Stomach smooth muscle (tissue), 2 donors: ENCODE results near the gene MMP7.
A peak's percentile ranks its signal among the peaks of the same experiment; 100 is the strongest.

Experiments used
- H3K27ac ChIP-seq: one replicate; pipeline ENCODE4 v1.7.0; 2013; ENCODE audit warnings: mild to moderate bottlenecking, low read length, inconsistent platforms
- H3K27me3 ChIP-seq, 2 donors: one replicate each; pipeline ENCODE4 v1.7.0; 2013; ENCODE audit warnings: low read length in 2 of 2; ENCODE audit not compliant: insufficient read depth in 2 of 2, control insufficient read depth in 1 of 2
- H3K36me3 ChIP-seq, 2 donors: one replicate each; pipeline ENCODE4 v1.7.0; 2013; ENCODE audit warnings: low read length in 2 of 2; ENCODE audit not compliant: control insufficient read depth in 2 of 2, insufficient read depth in 2 of 2
- H3K4me1 ChIP-seq: one replicate; pipeline ENCODE4 v1.7.0; 2013; ENCODE audit warnings: low read length; ENCODE audit not compliant: control insufficient read depth, insufficient read depth
- H3K4me3 ChIP-seq, 2 donors: one replicate each; pipeline ENCODE4 v1.7.0; 2013; ENCODE audit warnings: low read length in 2 of 2
- H3K9ac ChIP-seq, 2 donors: one replicate each; pipeline ENCODE4 v1.7.0; 2013; ENCODE audit warnings: low read length in 2 of 2, mild to moderate bottlenecking in 1 of 2
- H3K9me3 ChIP-seq, 2 donors: one replicate each; pipeline ENCODE4 v1.7.0; 2013; ENCODE audit warnings: low read length in 2 of 2; ENCODE audit not compliant: control insufficient read depth in 2 of 2
- donor health status: healthy.
- donor health status: Pancreatic carcinoma.

Gene MMP7

GRCh38 chr11:102560555-102561011 is 30.0 kb upstream of the MMP7 start:
- Histone ChIP-seq H3K36me3 (no peaks in the 10 kb centered on the region), H3K4me1 (no peaks in the 10 kb centered on the region), H3K27ac (no peak overlapping the region), H3K9ac (peak overlapping the region in 1 of 2 donors; percentile 22), H3K9me3 (no peaks in the 10 kb centered on the region), H3K4me3 (peak overlapping the region; percentile 36 to 70), H3K27me3 (no peaks in the 10 kb centered on the region)

- Histone ChIP-seq H3K4me3 (no peak overlapping the region), H3K4me1 (no peaks in the 10 kb centered on the region), H3K27ac (no peak overlapping the region), H3K36me3 (no peaks in the 10 kb centered on the region), H3K9ac (no peak overlapping the region), H3K9me3 (no peaks in the 10 kb centered on the region), H3K27me3 (no peaks in the 10 kb centered on the region)
Observed at GRCh38 chr11:102559839-102560238, 29.3 kb upstream of the MMP7 start.

GRCh38 chr11:102555091-102555490 is 24.5 kb upstream of the MMP7 start:
- Histone ChIP-seq H3K27ac (no peak overlapping the region), H3K36me3 (no peaks in the 10 kb centered on the region), H3K9ac (no peak overlapping the region), H3K4me1 (no peaks in the 10 kb centered on the region), H3K9me3 (no peaks in the 10 kb centered on the region), H3K4me3 (no peak overlapping the region), H3K27me3 (no peaks in the 10 kb centered on the region)

- Histone ChIP-seq H3K9ac (no peak overlapping the region), H3K4me3 (no peak overlapping the region), H3K36me3 (no peaks in the 10 kb centered on the region), H3K27ac (no peak overlapping the region), H3K27me3 (no peaks in the 10 kb centered on the region), H3K4me1 (no peaks in the 10 kb centered on the region), H3K9me3 (no peaks in the 10 kb centered on the region)
Observed at GRCh38 chr11:102553835-102554282, 23.3 kb upstream of the MMP7 start.

- H3K4me3 ChIP-seq = no peak overlapping the region
- H3K27ac ChIP-seq = no peak overlapping the region
- H3K9me3 ChIP-seq = no peaks in the 10 kb centered on the region
- no peaks in the 10 kb centered on the region for H3K27me3 ChIP-seq
- no peak overlapping the region for H3K9ac ChIP-seq
- no peaks in the 10 kb centered on the region for H3K4me1 ChIP-seq
- no peaks in the 10 kb centered on the region for H3K36me3 ChIP-seq
Observed at GRCh38 chr11:102552447-102553194, 22.1 kb upstream of the MMP7 start.

GRCh38 chr11:102552020-102552419 is 21.5 kb upstream of the MMP7 start:
- no peaks in the 10 kb centered on the region for H3K4me1 ChIP-seq
- H3K9ac ChIP-seq = no peak overlapping the region
- no peak overlapping the region for H3K27ac ChIP-seq
- H3K4me3 ChIP-seq = no peak overlapping the region
- H3K9me3 ChIP-seq = no peaks in the 10 kb centered on the region
- H3K36me3 ChIP-seq = no peaks in the 10 kb centered on the region
- H3K27me3 ChIP-seq = no peaks in the 10 kb centered on the region

GRCh38 chr11:102551169-102551781 is 20.7 kb upstream of the MMP7 start:
- no peaks in the 10 kb centered on the region for H3K4me1 ChIP-seq
- H3K27ac ChIP-seq = no peak overlapping the region
- H3K27me3 ChIP-seq = no peaks in the 10 kb centered on the region
- no peak overlapping the region for H3K4me3 ChIP-seq
- no peak overlapping the region for H3K9ac ChIP-seq
- no peaks in the 10 kb centered on the region for H3K36me3 ChIP-seq
- no peaks in the 10 kb centered on the region for H3K9me3 ChIP-seq

GRCh38 chr11:102546923-102547471 is 16.4 kb upstream of the MMP7 start:
- no peak overlapping the region for H3K9ac ChIP-seq
- no peaks in the 10 kb centered on the region for H3K36me3 ChIP-seq
- no peak overlapping the region for H3K27ac ChIP-seq
- H3K4me1 ChIP-seq = no peaks in the 10 kb centered on the region
- H3K4me3 ChIP-seq = no peak overlapping the region
- H3K9me3 ChIP-seq = no peaks in the 10 kb centered on the region
- H3K27me3 ChIP-seq = peaks cover 0 to 2% of the 10 kb centered on the region in 2 donors

GRCh38 chr11:102546427-102546826 is 15.9 kb upstream of the MMP7 start:
- Histone ChIP-seq H3K4me1 (no peaks in the 10 kb centered on the region), H3K27me3 (peaks cover 0 to 2% of the 10 kb centered on the region in 2 donors), H3K4me3 (no peak overlapping the region), H3K9me3 (no peaks in the 10 kb centered on the region), H3K27ac (no peak overlapping the region), H3K36me3 (no peaks in the 10 kb centered on the region), H3K9ac (no peak overlapping the region)

GRCh38 chr11:102545701-102546100 is 15.2 kb upstream of the MMP7 start:
- H3K27ac ChIP-seq = no peak overlapping the region

GRCh38 chr11:102544594-102544993 is 14.0 kb upstream of the MMP7 start:
- no peak overlapping the region for H3K4me3 ChIP-seq
- H3K4me1 ChIP-seq = no peaks in the 10 kb centered on the region
- H3K36me3 ChIP-seq = no peaks in the 10 kb centered on the region
- H3K27me3 ChIP-seq = peaks cover 0 to 2% of the 10 kb centered on the region in 2 donors
- no peak overlapping the region for H3K27ac ChIP-seq
- no peaks in the 10 kb centered on the region for H3K9me3 ChIP-seq
- no peak overlapping the region for H3K9ac ChIP-seq

More at GRCh38 chr11:102545701-102546100, 15.2 kb upstream of the MMP7 start:
- Histone ChIP-seq H3K4me1 (no peaks in the 10 kb centered on the region), H3K36me3 (no peaks in the 10 kb centered on the region), H3K9me3 (no peaks in the 10 kb centered on the region), H3K9ac (no peak overlapping the region), H3K4me3 (no peak overlapping the region), H3K27me3 (peaks cover 0 to 2% of the 10 kb centered on the region in 2 donors)
